ENCODE results near the gene PPIP5K1.

The PPIP5K1 gene

DNA sequence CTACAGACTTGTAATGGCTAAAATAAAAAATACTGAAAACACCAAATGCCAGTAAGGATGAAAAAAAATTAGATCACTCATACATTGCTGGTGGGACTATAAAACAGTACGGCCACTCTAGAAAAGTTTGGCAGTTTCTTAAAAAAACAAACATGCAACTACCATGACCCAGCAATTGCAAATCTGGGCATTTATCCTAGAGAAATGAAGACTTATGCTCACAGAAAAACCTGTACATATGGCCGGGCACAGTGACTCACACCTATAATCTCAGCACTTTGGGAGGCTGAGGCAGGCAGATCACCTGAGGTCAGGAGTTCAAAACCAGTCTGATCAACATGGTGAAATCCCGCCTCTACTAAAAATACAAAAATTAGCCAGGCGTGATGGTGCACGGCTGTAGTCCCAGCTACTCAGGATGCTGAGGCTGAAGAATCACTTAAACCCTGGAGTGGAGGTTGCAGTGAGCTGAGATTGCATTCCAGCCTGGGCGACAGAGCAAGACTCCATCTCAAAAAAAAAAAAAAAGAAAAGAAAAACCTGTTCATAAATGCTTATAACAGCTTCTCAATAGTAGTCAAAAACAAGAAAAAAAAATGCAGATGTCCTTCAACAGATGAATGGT, 102.6 kb downstream of the PPIP5K1 start:
- DNase-seq: no peak

DNA sequence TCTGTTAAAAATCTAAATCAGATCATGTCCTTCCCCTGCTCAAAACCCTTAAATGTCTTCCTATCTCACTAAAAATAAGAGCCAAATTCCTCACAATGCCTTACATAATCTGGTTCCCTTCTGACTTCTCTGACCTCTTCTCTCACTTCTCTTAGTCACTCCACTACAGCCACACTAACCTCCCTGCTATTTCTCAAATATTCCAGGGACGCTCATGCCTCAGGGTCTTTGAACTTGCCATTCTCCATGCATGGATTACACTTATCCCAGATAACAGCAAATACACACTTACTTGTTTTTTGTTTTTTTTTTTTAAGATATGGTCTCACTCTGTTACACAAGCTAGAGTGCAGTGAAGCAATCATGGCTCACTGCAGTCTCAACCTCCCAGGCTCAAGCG, 105.6 kb downstream of the PPIP5K1 start:
- DNase-seq: no peak
